ENCODE results near the gene CSTB. TPM values are rescaled to one million over a fixed set of nuclear protein-coding genes. Genes with fewer than 3 reads are reported as not detected.
A peak's percentile ranks its signal among the peaks of the same experiment; 100 is the strongest.

The CSTB gene
- total and polyA plus RNA-seq, 4 donors: 33.2 to 263 (median 181) TPM

GRCh38 chr21:43794311-43794710, 18.2 kb upstream of the CSTB start:
- DNase-seq (no peak), ATAC-seq (ENCODE audit: insufficient read depth, low FRiP score) (no peak)
- Histone ChIP-seq H3K4me3 (no peak overlapping the region), H3K9ac (ENCODE audit: insufficient read depth in 1 of 2, low read length in 2 of 2) (no peak overlapping the region), H3K9me3 (ENCODE audit: control insufficient read depth in 4 of 4, insufficient read depth in 3 of 4, low read length in 3 of 4) (no peaks in the 10 kb centered on the region), H3K4me1 (ENCODE audit: control insufficient read depth in 5 of 5, insufficient read depth in 5 of 5, low read length in 5 of 5) (peaks cover 0 to 11% (median 5%) of the 10 kb centered on the region in 5 donors), H3K27me3 (ENCODE audit: control insufficient read depth in 3 of 3, insufficient read depth in 3 of 3, low read length in 2 of 3) (no peaks in the 10 kb centered on the region), H3K36me3 (ENCODE audit: control insufficient read depth in 4 of 4, insufficient read depth in 4 of 4, low read length in 4 of 4) (peaks cover 21 to 70% (median 34%) of the 10 kb centered on the region in 4 donors), H3K27ac (ENCODE audit: low read depth in 1 of 2, low read length in 1 of 2) (no peak overlapping the region)
- 85 to 92% methylated on average over 12 of the region's 12 CpGs for WGBS, 2 donors
- no peak for TF ChIP-seq CTCF (IDR thresholded peaks at IDR 0.05; ENCODE audit: control extremely low read depth, extremely low read depth)

- no peak for TF ChIP-seq CTCF (IDR thresholded peaks at IDR 0.05; ENCODE audit: control extremely low read depth, extremely low read depth)
- H3K36me3 ChIP-seq (ENCODE audit: control insufficient read depth in 4 of 4, insufficient read depth in 4 of 4, low read length in 4 of 4): peaks cover 14 to 60% (median 29%) of the 10 kb centered on the region in 4 donors
Observed at GRCh38 chr21:43793243-43793642, 17.1 kb upstream of the CSTB start.

GRCh38 chr21:43792406-43792805, 16.3 kb upstream of the CSTB start:
- Histone ChIP-seq H3K4me1 (ENCODE audit: control insufficient read depth in 5 of 5, insufficient read depth in 5 of 5, low read length in 5 of 5) (peaks cover 0 to 11% (median 5%) of the 10 kb centered on the region in 5 donors), H3K4me3 (no peak overlapping the region), H3K9ac (ENCODE audit: insufficient read depth in 1 of 2, low read length in 2 of 2) (no peak overlapping the region), H3K36me3 (ENCODE audit: control insufficient read depth in 4 of 4, insufficient read depth in 4 of 4, low read length in 4 of 4) (peaks cover 13 to 52% (median 23%) of the 10 kb centered on the region in 4 donors), H3K27ac (ENCODE audit: low read depth in 1 of 2, low read length in 1 of 2) (no peak overlapping the region), H3K27me3 (ENCODE audit: control insufficient read depth in 3 of 3, insufficient read depth in 3 of 3, low read length in 2 of 3) (no peaks in the 10 kb centered on the region), H3K9me3 (ENCODE audit: control insufficient read depth in 4 of 4, insufficient read depth in 3 of 4, low read length in 3 of 4) (no peaks in the 10 kb centered on the region)
- TF ChIP-seq CTCF (IDR thresholded peaks at IDR 0.05; ENCODE audit: control extremely low read depth, extremely low read depth): no peak
- 87 to 96% methylated on average over 8 of the region's 8 CpGs for WGBS, 2 donors
- DNase-seq (no peak), ATAC-seq (ENCODE audit: insufficient read depth, low FRiP score) (no peak)

More at GRCh38 chr21:43793243-43793642, 17.1 kb upstream of the CSTB start:
- no peak overlapping the region for H3K4me3 ChIP-seq
- peaks cover 0 to 11% (median 5%) of the 10 kb centered on the region in 5 donors for H3K4me1 ChIP-seq (ENCODE audit: control insufficient read depth in 5 of 5, insufficient read depth in 5 of 5, low read length in 5 of 5)
- ATAC-seq (ENCODE audit: insufficient read depth, low FRiP score) (no peak), DNase-seq (no peak)
- 96 to 99% methylated on average over 16 of the region's 16 CpGs for WGBS, 2 donors
- no peak overlapping the region for H3K27ac ChIP-seq (ENCODE audit: low read depth in 1 of 2, low read length in 1 of 2)
- no peaks in the 10 kb centered on the region for H3K9me3 ChIP-seq (ENCODE audit: control insufficient read depth in 4 of 4, insufficient read depth in 3 of 4, low read length in 3 of 4)
- H3K27me3 ChIP-seq (ENCODE audit: control insufficient read depth in 3 of 3, insufficient read depth in 3 of 3, low read length in 2 of 3): no peaks in the 10 kb centered on the region
- H3K9ac ChIP-seq (ENCODE audit: insufficient read depth in 1 of 2, low read length in 2 of 2): no peak overlapping the region

GRCh38 chr21:43790010-43790524, 14.0 kb upstream of the CSTB start:
- no peaks in the 10 kb centered on the region for H3K9me3 ChIP-seq (ENCODE audit: control insufficient read depth in 4 of 4, insufficient read depth in 3 of 4, low read length in 3 of 4)
- 12 to 19% methylated on average over 13 of the region's 13 CpGs for WGBS, 2 donors
- no peak for TF ChIP-seq CTCF (IDR thresholded peaks at IDR 0.05; ENCODE audit: control extremely low read depth, extremely low read depth)
- H3K27ac ChIP-seq (ENCODE audit: low read depth in 1 of 2, low read length in 1 of 2): peak overlapping the region in 1 of 2 donors; percentile 74
- no peak for ATAC-seq (ENCODE audit: insufficient read depth, low FRiP score)
- peak overlapping the region; percentile 84 for H3K4me3 ChIP-seq
- H3K9ac ChIP-seq (ENCODE audit: insufficient read depth in 1 of 2, low read length in 2 of 2): peak overlapping the region; percentile 63 to 85
- no peaks in the 10 kb centered on the region for H3K27me3 ChIP-seq (ENCODE audit: control insufficient read depth in 3 of 3, insufficient read depth in 3 of 3, low read length in 2 of 3)
- peaks cover 10 to 34% (median 14%) of the 10 kb centered on the region in 4 donors for H3K36me3 ChIP-seq (ENCODE audit: control insufficient read depth in 4 of 4, insufficient read depth in 4 of 4, low read length in 4 of 4)
- peaks cover 0 to 11% (median 5%) of the 10 kb centered on the region in 5 donors for H3K4me1 ChIP-seq (ENCODE audit: control insufficient read depth in 5 of 5, insufficient read depth in 5 of 5, low read length in 5 of 5)
- DNase-seq: no peak
